Fibroblast of lung (primary cell): ENCODE results near the gene SIGLEC8.

Experiments
- EZH2 ChIP-seq: IDR thresholded peaks from 2 replicates; pipeline ENCODE4 v1.5.1; 2012; ENCODE audit warnings: low read length, control low read depth, mild to moderate bottlenecking; ENCODE audit errors: missing control alignments
- TF ChIP-seq, protein P1 (sequence below), 2 donors: IDR thresholded peaks in 1 of 2; conservative IDR thresholded peaks in 1 of 2; 1 replicate in 1 of 2; 2 replicates in 1 of 2; pipeline ENCODE4 v1.5.1; 2011 to 2012; ENCODE audit warnings: low read length in 2 of 2, control low read depth in 1 of 2, inconsistent platforms in 1 of 2, low read depth in 1 of 2, mild to moderate bottlenecking in 1 of 2

DNA sequence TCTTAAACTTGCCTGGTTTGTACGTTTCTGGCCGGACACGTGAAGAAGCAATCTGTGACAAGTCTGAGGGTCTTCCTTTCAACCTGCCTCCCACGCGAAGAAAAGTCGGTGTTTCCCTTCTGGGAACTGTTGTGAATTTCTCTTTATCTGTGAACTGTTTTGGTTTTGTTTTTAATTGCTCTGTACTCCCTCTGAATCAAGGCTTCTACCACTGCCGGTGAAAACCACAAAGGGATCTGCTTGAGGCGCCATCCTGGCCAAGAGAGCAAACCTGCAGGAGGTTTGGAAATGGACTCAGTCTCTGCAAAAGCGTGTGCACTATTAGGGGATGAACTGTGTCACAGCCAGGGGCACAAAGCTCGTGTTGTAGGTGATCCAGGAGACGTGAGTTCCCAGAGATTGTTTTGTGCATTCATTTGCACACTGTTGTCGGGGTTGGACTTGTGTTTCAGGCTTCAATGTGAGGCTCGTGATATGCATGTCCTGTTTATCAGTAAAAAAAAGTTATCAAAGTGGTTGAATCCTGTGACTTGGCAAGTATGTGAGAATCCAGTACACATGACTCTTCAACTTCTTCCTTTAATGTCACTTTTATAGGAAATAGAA is 9.7 kb downstream of the SIGLEC8 start:
- TF ChIP-seq, protein P1, sequence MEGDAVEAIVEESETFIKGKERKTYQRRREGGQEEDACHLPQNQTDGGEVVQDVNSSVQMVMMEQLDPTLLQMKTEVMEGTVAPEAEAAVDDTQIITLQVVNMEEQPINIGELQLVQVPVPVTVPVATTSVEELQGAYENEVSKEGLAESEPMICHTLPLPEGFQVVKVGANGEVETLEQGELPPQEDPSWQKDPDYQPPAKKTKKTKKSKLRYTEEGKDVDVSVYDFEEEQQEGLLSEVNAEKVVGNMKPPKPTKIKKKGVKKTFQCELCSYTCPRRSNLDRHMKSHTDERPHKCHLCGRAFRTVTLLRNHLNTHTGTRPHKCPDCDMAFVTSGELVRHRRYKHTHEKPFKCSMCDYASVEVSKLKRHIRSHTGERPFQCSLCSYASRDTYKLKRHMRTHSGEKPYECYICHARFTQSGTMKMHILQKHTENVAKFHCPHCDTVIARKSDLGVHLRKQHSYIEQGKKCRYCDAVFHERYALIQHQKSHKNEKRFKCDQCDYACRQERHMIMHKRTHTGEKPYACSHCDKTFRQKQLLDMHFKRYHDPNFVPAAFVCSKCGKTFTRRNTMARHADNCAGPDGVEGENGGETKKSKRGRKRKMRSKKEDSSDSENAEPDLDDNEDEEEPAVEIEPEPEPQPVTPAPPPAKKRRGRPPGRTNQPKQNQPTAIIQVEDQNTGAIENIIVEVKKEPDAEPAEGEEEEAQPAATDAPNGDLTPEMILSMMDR (conservative IDR thresholded peaks at IDR 0.05 in 1 of 2, IDR thresholded peaks at IDR 0.05 in 1 of 2; ENCODE audit: low read depth in 1 of 2, low read length in 2 of 2): no peak
- TF ChIP-seq EZH2: no peak
